ENCODE results near the gene KCNE2.

The KCNE2 gene, protein sequence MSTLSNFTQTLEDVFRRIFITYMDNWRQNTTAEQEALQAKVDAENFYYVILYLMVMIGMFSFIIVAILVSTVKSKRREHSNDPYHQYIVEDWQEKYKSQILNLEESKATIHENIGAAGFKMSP

GRCh38 chr21:34363733-34364132 lies at the start of gene KCNE2:
KCNE2 (plus strand) TSS chr21:34364006; CDS start chr21:34370479, 6,473 bp downstream.
- no peak for DNase-seq

DNA sequence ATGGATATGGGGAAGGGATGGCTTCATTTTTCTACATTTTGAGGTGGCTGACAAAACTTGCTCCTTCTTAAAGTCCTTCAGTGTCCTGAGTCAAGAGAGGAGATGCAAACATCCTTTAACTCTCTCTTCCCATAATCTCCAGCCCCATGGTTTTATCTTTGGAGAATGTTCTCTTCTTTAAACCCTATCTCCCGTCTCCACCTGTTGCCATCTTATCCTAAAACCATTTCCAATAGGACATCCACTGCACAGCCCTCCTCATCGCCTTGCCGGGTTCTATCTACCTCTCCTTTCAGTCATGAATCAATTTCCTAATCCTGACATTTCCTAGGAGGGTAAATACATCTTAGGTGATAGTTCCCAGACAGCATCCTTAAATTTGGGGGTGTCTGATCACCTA lies 44.2 kb upstream of the KCNE2 start:
- DNase-seq: no peak

DNA sequence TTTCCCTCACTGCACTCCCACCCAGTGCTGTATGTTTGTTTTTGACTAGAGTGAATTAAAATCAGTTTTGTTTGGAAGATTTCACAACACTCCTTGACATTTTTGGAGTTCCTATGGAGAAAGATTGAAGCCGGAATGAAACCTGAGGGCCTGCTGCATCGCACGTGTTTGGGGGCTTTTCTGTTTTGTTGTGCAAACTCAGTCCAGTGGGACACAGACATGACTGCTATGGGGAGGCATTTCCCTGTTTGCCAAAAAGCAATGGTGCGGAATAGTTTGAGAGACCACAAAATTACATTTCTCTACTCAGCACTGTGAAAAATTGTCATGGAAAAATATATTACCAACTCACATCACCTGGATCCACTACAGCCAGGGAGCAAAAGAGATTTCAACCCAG lies 43.8 kb upstream of the KCNE2 start:
- no peak for DNase-seq

DNA sequence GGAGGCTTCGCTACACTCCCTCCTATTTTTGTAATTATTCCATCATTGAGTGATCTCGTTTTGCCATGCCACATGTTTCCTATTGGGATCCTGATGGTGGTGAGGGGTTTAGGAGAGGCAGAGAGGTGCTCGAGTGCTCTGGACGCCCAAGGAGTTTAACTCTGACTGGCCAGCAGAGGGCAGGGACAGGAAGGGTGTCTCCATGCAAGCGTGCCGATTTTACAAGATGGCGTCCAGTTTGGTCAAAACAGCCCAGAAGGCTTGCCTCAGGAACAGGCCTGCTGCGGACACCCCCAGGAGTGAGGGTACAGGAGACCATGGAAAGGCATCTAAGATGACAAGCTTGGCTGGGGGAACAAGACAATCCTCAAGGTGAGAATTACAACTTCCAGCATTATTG lies 33.8 kb upstream of the KCNE2 start:
- no peak for DNase-seq

- DNase-seq: no peak
Measured at GRCh38 chr21:34331726-34332125, 32.1 kb upstream of the KCNE2 start.

GRCh38 chr21:34332347-34332746 lies 31.5 kb upstream of the KCNE2 start:
- no peak for DNase-seq

DNA sequence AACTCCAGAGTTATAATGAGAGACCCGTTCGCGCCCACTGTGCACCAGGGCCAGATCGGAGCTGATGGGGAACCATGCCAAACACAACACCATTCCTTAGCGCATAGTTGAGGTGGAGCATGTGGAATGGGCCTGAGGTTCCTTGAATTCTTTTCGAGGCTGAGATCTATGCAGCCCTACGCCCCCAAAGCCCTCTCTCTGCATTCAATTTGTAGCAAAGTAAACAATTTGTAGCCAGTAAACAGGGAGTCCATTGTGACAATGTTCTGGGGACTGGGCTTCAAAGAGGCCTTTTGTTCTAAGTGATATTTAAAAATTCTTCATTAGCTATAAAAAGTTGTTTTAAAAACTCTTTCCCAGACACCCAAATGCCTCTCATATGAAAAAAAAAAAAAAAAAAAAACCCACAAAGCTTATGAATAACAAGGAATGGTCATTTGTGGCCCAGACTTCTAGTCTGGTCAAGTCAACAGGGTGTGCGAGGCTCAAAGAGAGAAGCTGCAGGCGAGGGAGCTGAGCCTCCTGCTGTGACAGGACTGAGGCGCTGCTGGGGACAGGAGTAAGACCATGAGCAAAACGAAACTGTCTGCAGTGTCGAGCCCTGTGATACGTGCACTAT lies 30.6 kb upstream of the KCNE2 start:
- no peak for DNase-seq

DNA sequence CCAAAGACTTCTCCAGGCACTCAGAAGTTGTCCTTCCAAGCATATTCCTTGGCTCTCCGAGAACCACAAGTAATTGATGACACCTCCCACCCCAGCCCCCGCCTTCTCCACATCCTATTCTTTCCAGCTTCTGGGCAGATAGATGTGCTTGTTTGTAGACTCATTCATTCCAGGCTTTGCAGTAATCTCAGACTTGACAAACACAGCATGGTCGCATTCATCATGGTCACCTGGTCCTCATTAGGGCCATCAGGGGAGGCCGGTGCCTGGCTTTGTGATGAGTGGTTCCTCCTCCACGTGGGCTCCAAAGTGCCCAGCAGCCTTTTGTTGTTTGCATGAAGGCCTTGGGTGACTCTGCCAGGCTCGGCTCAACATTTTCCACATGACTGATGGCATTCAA lies 28.5 kb upstream of the KCNE2 start:
- peak; percentile 66 for DNase-seq

GRCh38 chr21:34336245-34336644 lies 27.6 kb upstream of the KCNE2 start:
- no peak for DNase-seq

DNA sequence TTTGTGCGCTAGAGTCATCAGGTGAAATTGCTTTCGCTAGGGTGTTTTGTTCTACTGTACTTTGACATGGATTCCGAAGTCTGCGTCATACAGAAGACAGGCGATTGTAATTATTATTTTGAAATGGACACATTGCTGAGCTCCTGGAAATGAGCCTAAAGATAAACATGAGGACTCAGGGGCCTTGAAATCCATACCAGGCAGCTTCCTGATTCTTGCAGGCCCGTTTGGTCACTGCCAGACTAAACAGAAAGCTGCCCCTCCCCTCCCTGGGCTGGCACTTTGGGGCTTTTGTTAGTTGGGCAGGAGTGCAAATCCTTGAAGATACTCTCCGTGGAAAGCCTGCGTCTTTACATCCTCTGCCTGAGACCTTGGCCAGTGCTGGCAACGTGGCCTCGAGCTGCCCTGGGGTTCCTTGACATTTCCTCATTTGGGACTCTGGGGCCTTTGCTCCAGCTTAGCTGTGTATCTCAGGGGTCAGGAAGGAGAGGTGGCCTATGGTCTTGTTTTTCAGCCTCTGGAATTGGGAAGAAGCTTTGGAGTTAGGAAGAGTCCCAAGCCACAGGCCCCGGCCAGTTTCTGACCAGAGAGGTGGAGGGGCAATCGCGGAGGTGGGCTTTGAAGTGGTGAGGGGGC lies 26.9 kb upstream of the KCNE2 start:
- no peak for DNase-seq

GRCh38 chr21:34337741-34338140 lies 26.1 kb upstream of the KCNE2 start:
- DNase-seq: no peak

GRCh38 chr21:34338226-34338625 lies 25.6 kb upstream of the KCNE2 start:
- no peak for DNase-seq

- DNase-seq: no peak
Measured at GRCh38 chr21:34340061-34340460, 23.7 kb upstream of the KCNE2 start.

DNA sequence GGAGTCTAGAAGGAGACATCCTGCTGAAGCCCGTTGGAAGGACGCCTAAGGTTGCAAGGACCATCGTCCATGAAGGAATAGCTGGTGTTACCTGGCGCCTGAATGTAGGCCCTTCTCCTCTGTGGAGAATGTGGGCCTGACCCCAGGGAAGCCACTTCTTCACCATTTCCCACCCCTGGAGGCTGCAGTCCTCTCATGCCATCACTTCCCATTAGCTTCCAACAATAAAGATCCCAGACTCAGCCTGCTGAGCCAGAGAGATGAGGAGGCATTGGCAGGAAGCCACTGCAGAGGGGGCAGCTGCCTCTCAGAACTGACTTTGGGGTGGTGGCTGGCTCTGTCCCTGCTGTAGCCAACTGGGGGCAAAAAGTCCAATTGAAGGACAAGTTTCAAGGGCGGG lies 21.3 kb upstream of the KCNE2 start:
- peak; percentile 72 for DNase-seq

- no peak for DNase-seq
Measured at GRCh38 chr21:34343347-34343746, 20.5 kb upstream of the KCNE2 start.

DNA sequence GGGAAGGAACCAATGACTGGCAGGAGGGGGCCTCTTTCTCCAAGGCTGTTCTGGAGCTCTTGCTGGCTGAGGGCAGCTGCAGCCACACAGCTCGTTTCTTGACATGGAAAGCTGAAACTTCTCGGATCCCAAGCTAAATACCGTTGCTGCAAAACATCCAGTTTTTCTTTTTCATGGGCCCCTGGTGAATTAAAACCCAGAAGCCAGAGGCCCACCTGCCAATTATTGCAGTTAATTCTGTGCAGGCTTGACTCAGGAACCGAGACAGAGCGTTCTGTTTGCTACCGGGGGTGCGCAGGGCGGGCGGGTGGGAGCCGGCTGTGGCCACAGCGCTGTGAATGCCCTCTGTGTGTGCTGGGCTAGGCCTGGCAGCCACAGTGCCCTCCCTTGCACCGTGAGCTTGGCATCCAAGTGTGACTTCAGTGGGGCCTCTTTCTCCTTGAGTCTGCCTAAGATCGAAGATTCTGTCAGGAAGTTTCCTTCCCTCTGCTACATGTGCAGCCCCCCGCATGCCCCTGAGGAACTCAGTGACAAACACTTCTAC lies 19.9 kb upstream of the KCNE2 start:
- no peak for DNase-seq

DNA sequence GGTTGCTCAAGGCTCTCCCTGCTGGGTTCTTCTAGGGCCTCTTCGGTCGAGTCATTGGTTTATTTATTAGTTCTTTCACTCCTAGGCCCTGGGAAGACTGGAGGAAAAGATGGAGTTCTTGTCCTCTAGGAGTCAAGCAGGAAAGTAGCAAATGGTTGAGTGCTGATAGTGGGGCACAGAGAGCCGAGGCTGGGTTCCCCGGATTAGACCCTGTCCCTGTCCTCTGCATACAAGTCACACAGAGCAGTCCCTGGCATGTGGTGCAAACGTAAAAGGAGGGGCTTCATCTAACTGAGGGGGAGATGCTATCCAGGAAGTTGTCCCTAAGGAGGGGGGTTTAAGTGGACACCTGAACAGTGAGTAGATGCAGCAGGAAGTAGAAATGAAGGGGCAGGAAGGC lies 19.2 kb upstream of the KCNE2 start:
- DNase-seq: no peak

DNA sequence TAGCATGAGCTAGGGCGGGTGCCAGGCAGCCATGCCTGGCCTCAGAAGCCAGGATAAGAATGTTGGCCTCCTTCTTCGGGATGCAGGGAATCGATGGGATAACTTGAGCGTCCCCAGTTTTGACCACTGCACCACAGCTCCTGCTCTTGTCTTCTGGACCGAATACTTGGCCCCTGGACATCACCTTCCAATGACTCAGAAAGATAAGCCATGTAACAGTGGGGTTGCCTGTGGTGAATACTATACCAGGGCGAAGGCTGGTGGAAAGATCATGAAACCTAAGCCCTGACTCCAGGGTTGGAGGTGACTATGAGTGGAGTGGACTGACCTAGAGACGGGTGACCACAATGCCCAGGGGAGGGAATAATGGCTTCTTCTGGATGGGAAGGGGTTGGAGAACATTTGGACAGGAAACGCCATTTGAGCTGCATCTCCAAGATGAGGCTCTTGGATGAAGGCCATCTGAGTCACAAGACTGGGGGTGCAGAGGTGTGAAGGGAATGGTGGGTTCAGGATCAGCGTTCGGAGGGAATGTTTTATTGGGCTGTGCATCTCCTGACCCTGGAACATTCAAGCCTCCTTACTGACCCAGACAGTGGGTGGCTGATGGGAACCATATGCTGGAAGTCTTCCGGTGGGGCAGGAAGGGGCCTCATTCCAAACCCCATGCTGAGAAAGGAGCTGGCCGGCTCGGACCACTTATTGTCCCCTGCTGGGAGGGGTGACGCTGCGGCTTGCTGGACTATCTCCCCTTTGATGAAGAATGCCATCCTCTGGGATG lies 18.5 kb upstream of the KCNE2 start:
- no peak for DNase-seq

GRCh38 chr21:34345892-34346291 lies 17.9 kb upstream of the KCNE2 start:
- DNase-seq: no peak

DNA sequence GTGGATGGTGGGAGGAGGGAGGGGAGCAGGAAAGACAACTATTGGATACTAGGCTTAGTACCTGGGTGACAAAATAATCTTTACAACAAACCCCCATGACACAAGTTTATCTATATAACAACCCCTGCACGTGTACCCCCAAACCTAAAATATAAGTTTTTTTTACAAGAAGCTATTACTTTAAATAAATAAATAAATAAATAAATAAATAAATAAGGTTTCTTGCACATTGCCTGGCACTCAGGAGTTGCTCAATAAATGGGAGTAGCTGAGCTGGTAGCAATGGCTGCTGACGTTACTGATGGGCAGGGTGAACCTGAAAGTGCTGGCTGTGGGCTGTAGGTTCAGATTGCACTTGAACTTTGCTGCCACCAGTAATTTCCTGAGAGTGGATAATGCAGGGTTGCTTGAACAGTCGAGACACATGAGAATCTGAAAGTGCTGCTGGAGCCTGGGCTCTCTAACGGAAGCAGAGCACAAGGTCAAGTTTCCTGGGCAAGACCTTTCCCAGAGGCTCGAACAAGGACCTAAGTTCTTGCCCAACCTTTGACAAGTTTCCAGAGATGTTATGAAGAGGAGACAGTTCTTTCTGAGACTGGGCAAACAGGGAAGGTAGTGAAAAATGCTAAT lies 14.8 kb upstream of the KCNE2 start:
- no peak for DNase-seq

DNA sequence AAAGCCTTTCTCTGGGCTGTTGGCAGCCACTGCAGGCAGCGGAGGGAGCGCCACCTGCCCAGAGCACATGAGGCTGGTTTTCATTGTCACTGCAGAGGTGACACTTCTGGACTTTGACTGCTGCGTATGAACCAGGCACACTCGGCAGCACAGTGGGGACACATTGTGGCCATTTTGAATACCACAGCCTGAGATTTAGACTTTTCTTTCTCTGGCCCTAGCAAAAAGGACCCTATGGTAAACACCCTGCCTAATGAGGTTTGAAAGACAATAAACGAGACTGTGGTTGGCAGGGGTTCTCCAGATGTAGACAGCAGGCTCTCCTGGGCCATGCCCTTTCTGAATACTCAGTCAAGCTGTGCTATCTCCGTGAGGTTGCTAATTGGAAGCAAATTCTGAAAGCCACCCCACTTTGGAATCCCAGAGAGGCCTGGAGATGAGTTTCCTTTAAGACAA lies 12.0 kb upstream of the KCNE2 start:
- DNase-seq: peak; percentile 80

DNA sequence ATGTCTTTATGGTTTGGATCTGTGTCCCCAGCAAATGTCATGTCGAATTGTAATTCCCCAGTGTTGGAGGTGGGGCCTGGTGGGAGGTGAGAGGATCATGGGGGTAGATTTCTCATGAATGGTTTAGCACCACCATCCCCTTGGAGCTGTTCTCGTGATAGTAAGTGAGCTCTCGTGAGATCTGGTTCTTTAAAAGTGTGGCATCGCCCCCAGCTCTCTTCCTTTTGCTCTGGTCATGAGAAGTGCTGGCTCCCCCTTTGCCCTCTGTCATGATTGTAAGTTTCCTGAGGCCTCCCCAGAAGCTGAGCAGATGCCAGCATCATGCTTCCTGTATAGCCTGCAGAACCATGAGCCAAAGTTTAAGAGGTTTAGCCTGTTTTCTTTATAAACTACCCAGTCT lies 11.2 kb upstream of the KCNE2 start:
- no peak for DNase-seq

DNA sequence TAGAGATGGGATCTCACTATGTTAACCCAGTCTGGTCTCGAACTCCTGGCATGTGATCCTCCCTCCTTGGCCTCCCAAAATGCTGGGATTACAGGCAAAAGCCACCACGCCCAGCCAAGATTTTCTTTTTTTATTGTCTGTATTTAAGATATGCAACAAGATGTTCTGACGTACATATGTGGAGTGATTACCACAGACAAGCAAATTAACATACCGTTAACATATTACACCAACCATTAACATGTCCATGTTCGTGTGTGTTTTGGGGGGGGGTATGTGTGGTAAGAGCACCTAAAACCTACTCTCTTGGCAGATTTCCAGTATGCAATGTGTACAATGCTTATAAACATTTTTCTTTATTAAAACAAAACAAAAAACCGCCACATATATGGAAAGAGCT lies 10.6 kb upstream of the KCNE2 start:
- DNase-seq: no peak

Measured in retina (tissue), 1 donor.